Measurements from ENCODE around the gene F8.

F8 gene

GRCh38 chrX:155070038-155070437 lies 47.5 kb upstream of the F8 start (continued):
- no peak for TF ChIP-seq ZBTB7A (tag by site-specific recombination; IDR thresholded peaks at IDR 0.05; ENCODE audit: low read depth)
- no peak for TF ChIP-seq ZNF510 (tag by site-specific recombination; IDR thresholded peaks at IDR 0.05; ENCODE audit: insufficient replicate concordance)
- no peak for TF ChIP-seq ZNF692 (tag by site-specific recombination; IDR thresholded peaks at IDR 0.05)
- TF ChIP-seq ZNF658 (tag by site-specific recombination; IDR thresholded peaks at IDR 0.05) = no peak
- TF ChIP-seq PRDM4 (tag by site-specific recombination; IDR thresholded peaks at IDR 0.05) = no peak

DNA sequence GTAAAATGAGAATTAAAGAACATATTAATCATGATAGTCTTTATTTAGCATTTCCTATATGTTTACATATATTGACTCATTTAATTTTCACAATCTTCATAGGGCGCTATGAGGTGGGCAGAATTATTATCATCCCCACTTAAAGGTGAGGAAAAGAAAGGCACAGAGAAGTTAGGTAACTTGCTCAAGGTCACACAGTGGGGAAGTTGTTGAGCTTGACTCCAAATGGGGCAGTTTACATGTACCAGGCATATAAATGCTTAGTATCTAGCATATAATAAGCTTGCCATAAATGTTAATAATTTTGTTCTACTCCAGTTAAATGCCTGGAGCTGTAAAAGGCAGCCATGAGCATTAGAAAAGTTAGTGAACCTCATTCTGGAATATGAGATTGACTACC lies 46.9 kb upstream of the F8 start:
- POLR2A ChIA-PET = interaction anchor here (1.0 kb wide), 1 partner anchor 43 kb away, joined by 3 read pairs; the partner anchor contains the start of gene FUNDC2
- TF ChIP-seq ZNF768 (tag by site-specific recombination; IDR thresholded peaks at IDR 0.05) = peak; percentile 72; the same call in 1 of the 2 replicates
- TF ChIP-seq YY2 (tag by site-specific recombination; IDR thresholded peaks at IDR 0.05) = no peak
- TF ChIP-seq ZFP37 (tag by site-specific recombination; IDR thresholded peaks at IDR 0.05) = no peak
- TF ChIP-seq ZNF248 (tag by site-specific recombination; IDR thresholded peaks at IDR 0.05) = no peak
- TF ChIP-seq ZNF391 (tag by site-specific recombination; IDR thresholded peaks at IDR 0.05; ENCODE audit: borderline replicate concordance, low read depth) = no peak
- TF ChIP-seq ZNF664 (tag by site-specific recombination; IDR thresholded peaks at IDR 0.05) = peak; percentile 34; the same call in 1 of the 2 replicates
- TF ChIP-seq KLF10 (tag by site-specific recombination; IDR thresholded peaks at IDR 0.05) = no peak
- TF ChIP-seq, protein P1, sequence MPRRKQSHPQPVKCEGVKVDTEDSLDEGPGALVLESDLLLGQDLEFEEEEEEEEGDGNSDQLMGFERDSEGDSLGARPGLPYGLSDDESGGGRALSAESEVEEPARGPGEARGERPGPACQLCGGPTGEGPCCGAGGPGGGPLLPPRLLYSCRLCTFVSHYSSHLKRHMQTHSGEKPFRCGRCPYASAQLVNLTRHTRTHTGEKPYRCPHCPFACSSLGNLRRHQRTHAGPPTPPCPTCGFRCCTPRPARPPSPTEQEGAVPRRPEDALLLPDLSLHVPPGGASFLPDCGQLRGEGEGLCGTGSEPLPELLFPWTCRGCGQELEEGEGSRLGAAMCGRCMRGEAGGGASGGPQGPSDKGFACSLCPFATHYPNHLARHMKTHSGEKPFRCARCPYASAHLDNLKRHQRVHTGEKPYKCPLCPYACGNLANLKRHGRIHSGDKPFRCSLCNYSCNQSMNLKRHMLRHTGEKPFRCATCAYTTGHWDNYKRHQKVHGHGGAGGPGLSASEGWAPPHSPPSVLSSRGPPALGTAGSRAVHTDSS (tag by site-specific recombination; IDR thresholded peaks at IDR 0.05) = no peak
- Histone ChIP-seq H3K4me3 (ENCODE audit: low read depth, low read length) (peak overlapping the region; percentile 55), H3K4me1 (ENCODE audit: control insufficient read depth, insufficient read depth, low read length) (no peaks in the 10 kb centered on the region), H3K27ac (ENCODE audit: extremely low read depth, low read depth, low read length) (no peak overlapping the region), H3K36me3 (ENCODE audit: control insufficient read depth in 2 of 2, insufficient read depth in 1 of 2, low read length in 2 of 2) (peaks cover 0 to 16% of the 10 kb centered on the region in 2 experiments; a peak in 2 of 3 replicates), H3K9me3 (ENCODE audit: control insufficient read depth, insufficient read depth, low read depth, low read length) (no peaks in the 10 kb centered on the region)
- CTCF ChIA-PET = interaction anchor here (1.3 kb wide), 1 partner anchor 17 kb away, joined by 3 read pairs; no protein-coding TSS in a partner anchor

GRCh38 chrX:155068165-155068564 lies 45.6 kb upstream of the F8 start:
- TF ChIP-seq ZNF366 (tag by site-specific recombination; conservative IDR thresholded peaks at IDR 0.05) (0 out of 2 replicates have a peak, but pooled peaks have one; percentile 47), ZNF629 (tag by site-specific recombination; IDR thresholded peaks at IDR 0.05) (0 out of 2 replicates have a peak, but pooled peaks have one; percentile 14), ZSCAN23 (tag by site-specific recombination; IDR thresholded peaks at IDR 0.05) (no peak), ZIC2 (tag by site-specific recombination; IDR thresholded peaks at IDR 0.05) (peak; percentile 26; the same call in 1 of the 2 replicates), ZNF600 (tag by site-specific recombination; IDR thresholded peaks at IDR 0.05) (peak; percentile 42; the same call in 1 of the 2 replicates)
- Histone ChIP-seq H3K36me3 (ENCODE audit: control insufficient read depth in 2 of 2, insufficient read depth in 1 of 2, low read length in 2 of 2) (peaks cover 0 to 3% of the 10 kb centered on the region in 2 experiments; a peak in 2 of 3 replicates), H3K27ac (ENCODE audit: extremely low read depth, low read depth, low read length) (no peak overlapping the region), H3K9me3 (ENCODE audit: control insufficient read depth, insufficient read depth, low read depth, low read length) (no peaks in the 10 kb centered on the region), H3K4me1 (ENCODE audit: control insufficient read depth, insufficient read depth, low read length) (no peaks in the 10 kb centered on the region), H3K4me3 (ENCODE audit: low read depth, low read length) (no peak overlapping the region)
- ChIA-PET POLR2A (no interaction called here), CTCF (interaction anchor here (0.7 to 1.4 kb wide), 2 partner anchors 50 to 151 kb away, joined by 3 read pairs; no protein-coding TSS in a partner anchor)

All from HEK293 (cell line).